ENCODE data around the gene SNX9.

The SNX9 gene

GRCh38 chr6:157921685-157922367 is 98.8 kb downstream of the SNX9 start:
- Histone ChIP-seq H3K36me3 (ENCODE audit: insufficient read depth, low read length) (no peaks in the 10 kb centered on the region), H3K27ac (ENCODE audit: low read depth, low read length, poor library complexity, severe bottlenecking) (no peak overlapping the region), H4K20me1 (ENCODE audit: insufficient read depth, low read length) (no peaks in the 10 kb centered on the region), H2AFZ (ENCODE audit: low read length) (no peak overlapping the region), H3K9me3 (ENCODE audit: low read length) (no peaks in the 10 kb centered on the region), H3K4me1 (ENCODE audit: insufficient read depth, low read length, severe bottlenecking) (no peaks in the 10 kb centered on the region), H3K9me2 (ENCODE audit: low read depth, low read length) (no peaks in the 10 kb centered on the region), H3F3A (ENCODE audit: insufficient read depth, low read length) (no peaks in the 10 kb centered on the region), H3K4me3 (ENCODE audit: low read depth, low read length, poor library complexity, severe bottlenecking) (no peak overlapping the region), H3K79me2 (ENCODE audit: insufficient read depth, low read length) (no peaks in the 10 kb centered on the region), H3K27me3 (ENCODE audit: insufficient read depth, low read length) (no peaks in the 10 kb centered on the region), H3K9ac (ENCODE audit: low read length) (no peak overlapping the region), H3K4me2 (ENCODE audit: low read length) (no peak overlapping the region)
- TF ChIP-seq EZH2 (IDR thresholded peaks at IDR 0.05; ENCODE audit: borderline replicate concordance, low read length) = no peak
- TF ChIP-seq CTCF (IDR thresholded peaks at IDR 0.05; ENCODE audit: low read length) = no peak

- H3K36me3 ChIP-seq (ENCODE audit: insufficient read depth, low read length) = no peaks in the 10 kb centered on the region
- H3K4me2 ChIP-seq (ENCODE audit: low read length) = no peak overlapping the region
- H3K27ac ChIP-seq (ENCODE audit: low read depth, low read length, poor library complexity, severe bottlenecking) = no peak overlapping the region
These were observed 102.7 kb downstream of the SNX9 start for GRCh38 chr6:157925771-157926170.

DNA sequence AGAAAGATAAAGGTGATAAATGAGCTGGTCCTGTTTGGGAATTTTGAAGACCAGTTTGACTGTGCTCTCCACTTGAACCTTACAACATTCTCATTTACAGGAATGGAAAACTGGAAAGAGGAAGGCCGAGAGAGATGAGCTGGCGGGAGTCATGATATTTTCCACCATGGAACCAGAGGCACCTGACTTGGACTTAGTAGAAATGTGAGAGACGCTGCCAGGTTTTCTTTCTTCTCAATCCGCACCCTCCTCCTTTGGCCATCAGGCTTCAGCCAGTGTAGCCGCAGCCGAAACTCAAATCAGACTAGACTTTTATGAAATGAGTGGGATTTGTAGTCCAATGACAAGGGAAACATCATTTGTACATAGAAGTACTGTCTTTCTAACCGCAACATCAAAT is 104.0 kb downstream of the SNX9 start:
- Histone ChIP-seq H3K27ac (ENCODE audit: low read depth, low read length, poor library complexity, severe bottlenecking) (no peak overlapping the region), H3K4me1 (ENCODE audit: insufficient read depth, low read length, severe bottlenecking) (no peaks in the 10 kb centered on the region), H3K36me3 (ENCODE audit: insufficient read depth, low read length) (no peaks in the 10 kb centered on the region), H3K9me3 (ENCODE audit: low read length) (no peaks in the 10 kb centered on the region), H3K9ac (ENCODE audit: low read length) (no peak overlapping the region), H4K20me1 (ENCODE audit: insufficient read depth, low read length) (no peaks in the 10 kb centered on the region), H3K4me3 (ENCODE audit: low read depth, low read length, poor library complexity, severe bottlenecking) (no peak overlapping the region), H3K4me2 (ENCODE audit: low read length) (no peak overlapping the region), H3F3A (ENCODE audit: insufficient read depth, low read length) (no peaks in the 10 kb centered on the region), H2AFZ (ENCODE audit: low read length) (no peak overlapping the region), H3K79me2 (ENCODE audit: insufficient read depth, low read length) (no peaks in the 10 kb centered on the region), H3K9me2 (ENCODE audit: low read depth, low read length) (no peaks in the 10 kb centered on the region), H3K27me3 (ENCODE audit: insufficient read depth, low read length) (no peaks in the 10 kb centered on the region)
- no peak for TF ChIP-seq CTCF (IDR thresholded peaks at IDR 0.05; ENCODE audit: low read length)
- no peak for TF ChIP-seq EZH2 (IDR thresholded peaks at IDR 0.05; ENCODE audit: borderline replicate concordance, low read length)

More at GRCh38 chr6:157925771-157926170, 102.7 kb downstream of the SNX9 start:
- no peaks in the 10 kb centered on the region for H3F3A ChIP-seq (ENCODE audit: insufficient read depth, low read length)
- H3K4me1 ChIP-seq (ENCODE audit: insufficient read depth, low read length, severe bottlenecking) = no peaks in the 10 kb centered on the region
- H3K27me3 ChIP-seq (ENCODE audit: insufficient read depth, low read length) = no peaks in the 10 kb centered on the region
- no peak overlapping the region for H3K9ac ChIP-seq (ENCODE audit: low read length)
- no peaks in the 10 kb centered on the region for H3K79me2 ChIP-seq (ENCODE audit: insufficient read depth, low read length)
- H2AFZ ChIP-seq (ENCODE audit: low read length) = no peak overlapping the region
- TF ChIP-seq EZH2 (IDR thresholded peaks at IDR 0.05; ENCODE audit: borderline replicate concordance, low read length) (no peak), CTCF (IDR thresholded peaks at IDR 0.05; ENCODE audit: low read length) (no peak)
- H3K9me2 ChIP-seq (ENCODE audit: low read depth, low read length) = no peaks in the 10 kb centered on the region
- H4K20me1 ChIP-seq (ENCODE audit: insufficient read depth, low read length) = no peaks in the 10 kb centered on the region
- H3K9me3 ChIP-seq (ENCODE audit: low read length) = no peaks in the 10 kb centered on the region
- H3K4me3 ChIP-seq (ENCODE audit: low read depth, low read length, poor library complexity, severe bottlenecking) = no peak overlapping the region
